WTC11 (cell line): ENCODE measurements around the gene AKAP1. TPM values are rescaled to one million over a fixed set of nuclear protein-coding genes. Genes with fewer than 3 reads are reported as not detected.

Source experiments
- ATAC-seq: fragments of 200-7000 bp; cut with Tn5 transposase; 2 replicates; pipeline ENCODE4 v1.10.0; 2021; ENCODE audit warnings: mild to moderate bottlenecking, moderate library complexity
- Bru-seq: library from RNA; stranded (reverse); fragments of 400-500 nt; gene quantifications from one replicate; lab custom pipeline; 2021; lab: Mats Ljungman, UMichigan
- CTCF ChIA-PET: fragments of 300-600 bp; sonication (Branson Sonifier 250); formaldehyde crosslinking; loops from one replicate; lab custom pipeline; 2021; ENCODE audit warnings: antibody characterized with exemption; lab: Charles Lee
- POLR2A ChIA-PET: fragments of 350-600 bp; sonication (Branson Sonifier 250); formaldehyde crosslinking; loops from one replicate; lab custom pipeline; 2021; ENCODE audit warnings: antibody characterized with exemption; lab: Charles Lee
- DNase-seq: peaks from one replicate; pipeline ENCODE4 v3.0.0; 2021; ENCODE audit warnings: low spot score
- H3K27ac Mint-ChIP-seq: 2 replicates; pipeline ENCODE4 v1.8.0; 2021; ENCODE audit warnings: mixed read lengths
- H3K27me3 Mint-ChIP-seq: 2 replicates; pipeline ENCODE4 v1.8.0; 2021; ENCODE audit warnings: low read depth, mild to moderate bottlenecking, moderate library complexity, mixed read lengths
- H3K36me3 Mint-ChIP-seq: 2 replicates; pipeline ENCODE4 v1.8.0; 2021; ENCODE audit warnings: mixed read lengths
- H3K4me1 Mint-ChIP-seq: 2 replicates; pipeline ENCODE4 v1.8.0; 2022; ENCODE audit warnings: mixed read lengths
- H3K4me3 Mint-ChIP-seq: 2 replicates; pipeline ENCODE4 v1.8.0; 2021; ENCODE audit warnings: mild to moderate bottlenecking, moderate library complexity, mixed read lengths
- H3K9me3 Mint-ChIP-seq: 2 replicates; pipeline ENCODE4 v1.8.0; 2021; ENCODE audit warnings: mixed read lengths
- ARID4B ChIP-seq: sonication (generic); formaldehyde crosslinking; IDR thresholded peaks from 2 replicates; pipeline ENCODE4 v1.8.0; 2023; ENCODE audit warnings: missing genetic modification reagents, mild to moderate bottlenecking, borderline replicate concordance
- ATF3 ChIP-seq: sonication (generic); formaldehyde crosslinking; conservative IDR thresholded peaks from 2 replicates; pipeline ENCODE4 v1.8.1; 2022; ENCODE audit warnings: mild to moderate bottlenecking, missing genetic modification reagents
- CTCF ChIP-seq: fragments of 200-600 bp; IDR thresholded peaks from 2 replicates; pipeline ENCODE4 v1.8.0; 2022; ENCODE audit warnings: antibody characterized with exemption
- FOXK1 ChIP-seq: sonication (generic); formaldehyde crosslinking; IDR thresholded peaks from 2 replicates; pipeline ENCODE4 v1.8.0; 2022; ENCODE audit warnings: mild to moderate bottlenecking, moderate library complexity, missing genetic modification reagents
- FOXP1 ChIP-seq: sonication (generic); formaldehyde crosslinking; IDR thresholded peaks from 2 replicates; pipeline ENCODE4 v1.8.0; 2022; ENCODE audit warnings: missing genetic modification reagents, mild to moderate bottlenecking, moderate library complexity, borderline replicate concordance
- IRF1 ChIP-seq: sonication (generic); formaldehyde crosslinking; IDR thresholded peaks from 2 replicates; pipeline ENCODE4 v1.8.0; 2023; ENCODE audit warnings: missing genetic modification reagents
- JAZF1 ChIP-seq: fragments of 250-450 bp; sonication (Bioruptor Pico); IDR thresholded peaks from 2 replicates; pipeline ENCODE4 v1.9.0; 2021; ENCODE audit warnings: moderate library complexity, mild to moderate bottlenecking, inconsistent platforms
- MAX ChIP-seq: sonication (generic); formaldehyde crosslinking; IDR thresholded peaks from 2 replicates; pipeline ENCODE4 v1.8.0; 2022; ENCODE audit warnings: mild to moderate bottlenecking, missing genetic modification reagents
- NR1H2 ChIP-seq: sonication (generic); formaldehyde crosslinking; IDR thresholded peaks from 2 replicates; pipeline ENCODE4 v1.9.0; 2021; ENCODE audit warnings: mild to moderate bottlenecking, moderate library complexity, missing genetic modification reagents
- RELA ChIP-seq: sonication (generic); formaldehyde crosslinking; IDR thresholded peaks from 2 replicates; pipeline ENCODE4 v1.8.1; 2022; ENCODE audit warnings: missing genetic modification reagents, mild to moderate bottlenecking, borderline replicate concordance
- TEAD4 ChIP-seq: sonication (generic); formaldehyde crosslinking; IDR thresholded peaks from 2 replicates; pipeline ENCODE4 v1.8.0; 2022; ENCODE audit warnings: mild to moderate bottlenecking, missing genetic modification reagents
- TP53 ChIP-seq: sonication (generic); formaldehyde crosslinking; IDR thresholded peaks from 2 replicates; pipeline ENCODE4 v1.8.1; 2023; ENCODE audit warnings: mild to moderate bottlenecking, missing genetic modification reagents
- ZMAT4 ChIP-seq: fragments of 250-450 bp; sonication (Bioruptor Pico); IDR thresholded peaks from 2 replicates; pipeline ENCODE4 v1.9.0; 2021; ENCODE audit warnings: mild to moderate bottlenecking
- ZNF121 ChIP-seq: sonication (generic); formaldehyde crosslinking; IDR thresholded peaks from 2 replicates; pipeline ENCODE4 v1.8.0; 2023; ENCODE audit warnings: missing genetic modification reagents
- ZNF232 ChIP-seq: sonication (generic); formaldehyde crosslinking; IDR thresholded peaks from 2 replicates; pipeline ENCODE4 v1.8.0; 2022; ENCODE audit warnings: mild to moderate bottlenecking, missing genetic modification reagents
- ZNF263 ChIP-seq: sonication (generic); formaldehyde crosslinking; IDR thresholded peaks from 2 replicates; pipeline ENCODE4 v1.8.1; 2022; ENCODE audit warnings: low read depth, mild to moderate bottlenecking, moderate library complexity, missing genetic modification reagents
- ZNF317 ChIP-seq: sonication (generic); formaldehyde crosslinking; IDR thresholded peaks from 2 replicates; pipeline ENCODE4 v1.8.1; 2023; ENCODE audit warnings: low read depth, mild to moderate bottlenecking, moderate library complexity, missing genetic modification reagents, borderline replicate concordance
- ZNF423 ChIP-seq: fragments of 250-450 bp; sonication (Bioruptor Pico); IDR thresholded peaks from 2 replicates; pipeline ENCODE4 v2.1.2; 2022; ENCODE audit warnings: mild to moderate bottlenecking, moderate library complexity
- ZNF425 ChIP-seq: fragments of 250-450 bp; sonication (Bioruptor Pico); conservative IDR thresholded peaks from 2 replicates; pipeline ENCODE4 v1.9.0; 2021; ENCODE audit warnings: mild to moderate bottlenecking
- ZNF512 ChIP-seq: sonication (generic); formaldehyde crosslinking; IDR thresholded peaks from 2 replicates; pipeline ENCODE4 v1.8.1; 2022; ENCODE audit warnings: missing genetic modification reagents, borderline replicate concordance
- ZSCAN18 ChIP-seq: fragments of 250-450 bp; sonication (Bioruptor Pico); IDR thresholded peaks from 2 replicates; pipeline ENCODE4 v2.1.2; 2022; ENCODE audit warnings: mild to moderate bottlenecking, moderate library complexity
- long read RNA-seq, 3 experiments: library from RNA in 1 of 3; library from capped mRNA in 1 of 3; library from polyadenylated mRNA in 1 of 3; unstranded in 2 of 3; stranded (forward) in 1 of 3; transcript quantifications; one replicate each; pipeline ENCODE4 v2.0.0, GENCODE V29; 2021
- total RNA-seq: library from RNA; stranded (reverse); gene quantifications from 3 replicates; pipeline ENCODE4 v1.2.3, GENCODE V29; 2021

The AKAP1 gene
- 55.9 to 74.5 TPM (median 56.2 TPM) in 3 replicates for total RNA-seq
- percentile 82 among the genes with signal in this experiment for Bru-seq, nascent RNA
- long read RNA-seq, experiment 1, transcript AKAP1-202 (11 exons, 3,970 nt) = major isoform, 315 of 420 reads
- long read RNA-seq, experiment 1, partial matches to known transcripts = 48 of 420 reads
- long read RNA-seq, experiment 1, other reads (novel, unspliced or antisense) = 57 of 420 reads
- long read RNA-seq, experiment 2, transcript AKAP1-202 (11 exons, 3,970 nt) = major isoform, 13 of 58 reads
- long read RNA-seq, experiment 2, partial matches to known transcripts = 27 of 58 reads
- long read RNA-seq, experiment 2, other reads (novel, unspliced or antisense) = 18 of 58 reads
- long read RNA-seq, experiment 3, partial matches to known transcripts = 1 of 2 reads
- long read RNA-seq, experiment 3, other reads (novel, unspliced or antisense) = 0 of 2 reads

GRCh38 chr17:57084802-57085447, at the start of gene AKAP1:
TSS of gene AKAP1 (plus strand) at chr17:57085246. CDS start at chr17:57105465, 20,219 bp downstream.
- Mint-ChIP-seq H3K4me3 (peak within 1 kb of the TSS; percentile 88), H3K4me1 (peaks cover 53% of the 10 kb centered on the region), H3K27me3 (peaks cover 2% of the 10 kb centered on the region; the same call in 1 of the 2 replicates), H3K27ac (peak within 1 kb of the TSS; percentile 98), H3K36me3 (no peaks in the 10 kb centered on the region), H3K9me3 (no peaks in the 10 kb centered on the region)
- ATAC-seq = peak; percentile 96
- DNase-seq = peak; percentile 96
- ChIA-PET POLR2A (interaction anchor here (1.9 kb wide), 1 partner anchor 23 kb away, joined by 4 read pairs; no protein-coding TSS in a partner anchor), CTCF (interaction anchor here (0.5 to 4.2 kb wide), 18 partner anchors 10 to 492 kb away, joined by 3 to 24 read pairs (median 4); partner anchors contain the start of genes NOG and SCPEP1)
- peak; percentile 43; the same call in 1 of the 2 replicates for TF ChIP-seq ZNF423
- no peak for TF ChIP-seq ZNF317 (CRISPR knock-in tag)
- TF ChIP-seq ZMAT4 = no peak
- TF ChIP-seq MAX (CRISPR knock-in tag) = peak; percentile 65
- TF ChIP-seq CTCF = no peak
- 0 out of 2 replicates have a peak, but pooled peaks have one; percentile 59 for TF ChIP-seq TP53 (CRISPR knock-in tag)
- peak; percentile 22; the same call in 1 of the 2 replicates for TF ChIP-seq ARID4B (CRISPR knock-in tag)
- no peak for TF ChIP-seq RELA (CRISPR knock-in tag)
- TF ChIP-seq ZNF121 (CRISPR knock-in tag) = 0 out of 2 replicates have a peak, but pooled peaks have one; percentile 28
- TF ChIP-seq FOXK1 (CRISPR knock-in tag) = peak; percentile 26; the same call in 1 of the 2 replicates
- TF ChIP-seq ZNF425 = no peak
- no peak for TF ChIP-seq ATF3 (CRISPR knock-in tag)
- TF ChIP-seq ZNF263 = no peak
- no peak for TF ChIP-seq TEAD4 (CRISPR knock-in tag)
- TF ChIP-seq JAZF1 (CRISPR knock-in tag) = no peak
- no peak for TF ChIP-seq NR1H2 (CRISPR knock-in tag)
- no peak for TF ChIP-seq ZSCAN18
- TF ChIP-seq ZNF232 = no peak; the same call in 1 of the 2 replicates
- TF ChIP-seq FOXP1 = peak; percentile 69
- TF ChIP-seq ZNF512 (CRISPR knock-in tag) = no peak
- TF ChIP-seq IRF1 (CRISPR knock-in tag) = peak; percentile 68
